HG03139 (cell line): ENCODE data around the gene TAF10.

Source experiments
- ATAC-seq: cut with Tn5 transposase; IDR thresholded peaks from one replicate; pipeline ENCODE4 v1.9.1; 2021; ENCODE audit not compliant: unreplicated experiment

The TAF10 gene

DNA sequence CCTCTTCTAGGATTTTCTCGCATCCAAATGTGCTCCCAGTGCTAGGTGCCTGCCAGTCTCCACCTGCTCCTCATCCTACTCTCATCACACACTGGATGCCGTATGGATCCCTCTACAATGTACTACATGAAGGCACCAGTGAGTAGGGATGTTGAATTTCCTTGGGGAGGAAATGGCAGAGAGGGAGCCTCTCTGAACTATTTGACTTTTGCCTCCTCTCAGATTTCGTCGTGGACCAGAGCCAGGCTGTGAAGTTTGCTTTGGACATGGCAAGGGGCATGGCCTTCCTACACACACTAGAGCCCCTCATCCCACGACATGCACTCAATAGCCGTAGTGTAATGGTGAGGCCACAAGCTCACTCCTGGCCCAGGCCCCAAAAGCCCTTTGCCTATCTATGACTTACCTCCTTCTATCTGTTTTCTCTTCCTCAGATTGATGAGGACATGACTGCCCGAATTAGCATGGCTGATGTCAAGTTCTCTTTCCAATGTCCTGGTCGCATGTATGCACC lies 2.5 kb downstream of the TAF10 start:
- ATAC-seq: no peak

DNA sequence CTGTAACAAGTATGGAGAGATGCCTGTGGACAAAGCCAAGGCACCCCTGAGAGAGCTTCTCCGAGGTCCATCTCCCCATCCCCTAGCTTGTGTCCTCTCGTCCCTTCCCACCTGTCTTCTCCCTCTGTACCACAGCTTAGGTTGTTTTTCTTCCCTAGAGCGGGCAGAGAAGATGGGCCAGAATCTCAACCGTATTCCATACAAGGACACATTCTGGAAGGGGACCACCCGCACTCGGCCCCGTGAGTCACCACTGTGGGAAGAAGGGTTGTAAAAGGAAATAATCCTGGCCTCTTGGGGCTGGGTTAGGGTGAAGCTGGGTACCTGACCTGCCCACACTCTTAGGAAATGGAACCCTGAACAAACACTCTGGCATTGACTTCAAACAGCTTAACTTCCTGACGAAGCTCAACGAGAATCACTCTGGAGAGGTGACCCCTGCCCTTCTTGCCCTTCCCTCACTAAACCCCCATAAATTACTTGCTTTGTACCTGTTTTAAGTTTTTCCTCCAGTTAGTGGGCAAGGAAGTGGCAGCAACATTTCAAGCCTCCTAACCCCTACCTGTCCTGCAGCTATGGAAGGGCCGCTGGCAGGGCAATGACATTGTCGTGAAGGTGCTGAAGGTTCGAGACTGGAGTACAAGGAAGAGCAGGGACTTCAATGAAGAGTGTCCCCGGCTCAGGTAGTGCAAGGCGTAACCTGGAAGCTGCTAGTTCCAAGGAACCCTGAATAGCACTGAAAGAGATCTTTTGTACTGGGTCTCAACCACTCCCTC lies 3.1 kb downstream of the TAF10 start:
- no peak for ATAC-seq

DNA sequence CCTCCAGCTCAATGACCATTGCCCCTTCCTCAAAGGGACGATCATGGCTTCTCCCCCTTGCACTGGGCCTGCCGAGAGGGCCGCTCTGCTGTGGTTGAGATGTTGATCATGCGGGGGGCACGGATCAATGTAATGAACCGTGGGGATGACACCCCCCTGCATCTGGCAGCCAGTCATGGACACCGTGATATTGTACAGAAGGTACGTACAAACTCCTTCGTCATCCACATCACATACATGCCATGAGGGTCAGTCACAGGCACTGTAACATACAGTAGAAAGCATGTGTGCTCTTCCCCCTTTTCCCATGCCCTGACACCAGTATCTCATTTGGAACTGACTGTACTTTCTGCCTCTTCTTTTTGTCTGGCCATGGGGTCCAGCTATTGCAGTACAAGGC lies 4.0 kb downstream of the TAF10 start:
- ATAC-seq: no peak

DNA sequence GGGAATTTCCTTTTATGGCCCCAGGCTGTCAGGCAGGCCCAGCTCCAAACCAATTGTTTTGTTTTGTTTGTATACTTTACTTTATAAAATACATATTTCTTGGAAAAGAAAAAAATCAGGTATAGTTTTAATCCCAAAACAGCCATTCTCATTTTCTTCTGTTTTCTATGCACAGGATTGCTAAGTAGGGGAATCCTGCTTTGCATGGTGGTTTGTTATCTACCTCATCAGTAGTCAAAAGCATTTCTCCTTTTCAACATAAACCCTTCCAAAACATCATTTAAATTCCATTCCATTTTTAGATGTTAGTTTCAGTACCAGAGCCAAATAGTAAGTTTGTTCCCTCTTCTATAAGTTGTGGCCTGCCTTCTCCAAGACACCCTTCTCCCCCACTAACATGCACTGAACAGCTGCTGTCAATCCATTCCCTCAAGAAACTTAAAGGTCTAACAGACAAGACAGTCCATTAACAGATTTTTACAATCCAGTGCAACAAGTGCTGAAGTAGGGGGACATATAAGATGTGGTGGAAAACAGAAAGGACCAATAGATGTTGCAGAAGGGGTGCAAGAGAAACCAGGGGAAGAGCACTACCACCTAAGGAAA lies 4.7 kb downstream of the TAF10 start:
- no peak for ATAC-seq

DNA sequence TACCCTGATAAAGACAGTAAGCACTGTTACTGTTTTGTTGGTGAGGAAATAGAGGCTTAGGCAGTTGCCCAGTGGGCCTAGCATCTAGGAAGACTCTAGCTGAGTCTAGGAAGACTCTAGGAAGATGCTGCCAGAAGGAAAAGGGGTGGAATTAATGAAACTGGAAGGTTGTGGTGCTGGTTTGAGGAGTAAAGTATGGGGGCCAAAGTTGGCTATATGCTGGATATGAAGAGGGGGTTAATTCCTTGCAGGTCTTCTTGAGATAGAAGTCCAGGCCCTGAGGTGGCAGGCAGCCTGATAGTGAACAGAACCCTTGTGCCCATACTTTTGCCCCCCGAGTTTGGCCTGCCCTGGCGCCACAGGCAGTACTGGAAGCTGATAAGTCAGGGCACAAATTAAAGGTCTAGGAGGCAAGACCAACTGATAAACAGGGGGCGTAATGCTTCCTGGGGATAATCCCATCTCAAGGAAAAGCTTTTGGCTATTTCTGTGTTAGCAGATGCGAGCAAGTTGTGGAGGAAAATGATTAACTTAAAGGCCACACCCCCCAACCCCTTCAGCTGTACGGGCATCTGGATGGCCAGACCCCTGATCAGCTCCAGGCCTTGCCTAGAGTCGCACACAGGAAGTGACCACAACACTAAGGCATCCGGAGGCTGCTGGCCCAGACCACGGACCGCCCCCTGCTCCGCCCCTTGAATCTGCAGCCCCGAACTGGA lies 5.4 kb downstream of the TAF10 start:
- ATAC-seq: peak; percentile 44

DNA sequence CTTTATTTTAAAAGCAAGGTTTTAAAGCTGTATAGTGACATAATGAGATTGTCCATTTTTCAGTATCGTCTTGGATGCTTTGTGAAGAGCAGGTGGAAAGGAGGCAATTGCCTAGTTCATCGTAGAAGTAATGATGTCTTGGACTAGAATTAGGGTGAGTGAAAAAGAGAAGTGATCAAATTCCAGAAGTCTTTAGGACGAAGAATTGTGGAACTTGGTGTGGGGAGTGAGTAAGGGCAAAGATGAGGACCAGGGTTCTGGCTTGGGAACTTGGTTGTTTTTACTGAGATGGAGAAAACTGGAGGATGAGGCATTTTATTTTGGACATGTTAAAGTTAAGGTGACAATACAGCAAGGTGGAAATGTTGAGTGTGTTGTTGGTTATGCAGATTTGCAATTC lies 7.2 kb downstream of the TAF10 start:
- ATAC-seq: no peak

DNA sequence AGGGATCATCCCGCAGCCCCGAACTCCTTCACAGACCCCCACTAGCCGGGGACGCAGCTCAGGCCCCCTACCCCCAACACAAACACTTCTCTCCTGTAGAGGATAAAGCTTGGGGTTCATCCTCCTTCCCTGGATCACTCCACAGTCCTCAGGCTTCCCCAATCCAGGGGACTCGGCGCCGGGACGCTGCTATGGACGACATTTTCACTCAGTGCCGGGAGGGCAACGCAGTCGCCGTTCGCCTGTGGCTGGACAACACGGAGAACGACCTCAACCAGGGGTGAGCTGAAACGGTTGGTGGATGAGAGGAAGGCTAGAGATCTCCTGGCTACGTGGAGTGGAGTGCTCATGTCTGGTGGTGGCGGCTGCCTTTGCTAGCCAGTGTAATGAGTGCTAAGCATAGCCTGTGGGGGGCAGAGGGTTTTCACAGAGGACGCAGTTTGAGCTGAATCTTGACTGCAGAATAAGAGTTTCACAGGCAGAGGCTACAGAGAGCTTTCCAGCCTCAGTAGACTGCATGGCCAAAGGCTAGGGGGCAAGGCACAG lies 7.9 kb downstream of the TAF10 start:
- ATAC-seq: peak; percentile 31

DNA sequence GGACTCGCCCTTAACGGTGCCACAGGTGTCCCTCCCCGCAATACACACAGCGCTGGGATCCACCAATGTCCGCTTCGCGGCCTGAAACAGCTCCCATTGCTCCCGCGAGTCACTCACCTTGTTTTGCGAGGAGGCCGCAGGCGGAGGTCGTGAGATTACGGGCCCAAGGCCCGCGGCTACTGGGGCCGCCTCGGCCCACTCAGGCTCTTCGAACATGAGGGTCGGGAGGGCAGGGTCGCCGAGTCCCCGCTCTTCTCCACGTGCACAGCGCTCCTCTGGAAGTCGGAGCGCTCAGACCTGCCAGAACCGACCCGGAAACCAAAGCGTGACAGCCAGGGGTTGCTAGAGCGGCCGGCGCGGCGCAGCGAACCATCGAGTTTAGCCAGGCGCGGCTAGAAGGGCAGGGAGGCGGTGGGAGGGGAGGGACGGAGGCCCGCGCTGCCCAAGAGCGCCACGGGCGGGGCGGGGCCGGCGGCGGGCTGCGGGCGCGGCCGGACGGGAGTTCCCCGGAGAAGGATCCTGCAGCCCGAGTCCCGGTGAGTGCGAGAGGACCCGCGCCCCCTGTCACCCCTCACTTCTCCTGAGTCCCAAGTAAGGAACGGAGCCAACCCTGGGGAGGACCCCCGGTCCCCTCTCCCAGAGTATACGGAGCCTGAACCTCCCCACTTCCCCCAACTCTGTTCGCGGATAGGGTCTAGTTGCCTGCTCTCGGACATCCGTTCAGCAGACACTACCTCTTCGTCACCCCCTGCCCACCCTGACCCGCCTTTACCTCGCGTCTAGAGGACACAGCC lies 8.5 kb downstream of the TAF10 start, which contains the start of the genes ILK and RRP8:
ILK (plus strand) TSS at position 488 of the 794 bp plus-strand sequence. CDS start 498 bp downstream, outside the sequence.
RRP8 (minus strand) TSS at position 330 of the 794 bp plus-strand sequence; CDS start at position 216, 114 bp downstream.
- peak; percentile 72 for ATAC-seq

DNA sequence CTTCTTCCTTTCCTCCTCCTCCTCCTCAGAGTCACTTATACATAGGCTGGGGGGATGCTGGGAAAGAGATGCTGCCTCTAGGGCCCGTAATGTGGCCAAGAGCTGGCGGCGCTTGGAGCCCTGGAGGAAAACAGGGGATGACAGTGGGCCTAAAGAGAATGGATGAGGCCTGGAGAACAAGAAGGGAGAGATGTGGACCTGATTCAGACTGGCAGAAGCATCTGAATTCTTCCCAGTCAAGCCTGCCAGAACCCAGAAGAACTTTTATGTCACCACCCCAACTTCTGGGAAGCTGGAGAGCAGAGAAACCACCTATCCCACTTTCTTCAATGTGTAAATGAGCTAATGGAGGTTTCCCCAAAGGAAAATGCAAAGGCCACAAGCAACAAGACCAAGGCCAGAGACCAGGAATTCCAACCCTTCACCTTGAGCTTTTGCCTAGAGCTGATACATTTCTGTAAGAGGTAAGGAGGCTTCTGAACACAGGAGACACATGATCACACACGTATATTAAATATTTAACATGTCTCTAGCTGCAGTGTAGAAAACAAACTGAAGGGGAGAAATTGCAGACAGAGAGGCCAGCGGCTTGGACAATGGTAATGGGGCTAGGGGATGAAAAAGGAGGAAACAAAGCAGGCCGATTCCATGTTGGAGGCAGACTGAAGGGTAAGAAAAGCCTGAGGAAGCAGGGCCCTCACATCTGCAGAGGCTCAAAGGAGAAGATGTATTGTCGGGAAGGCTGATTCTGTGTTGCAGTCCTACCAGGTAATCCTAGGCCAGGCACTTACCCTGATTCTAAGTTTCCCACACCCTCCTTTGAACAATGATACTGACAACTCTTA lies 9.7 kb downstream of the TAF10 start:
- ATAC-seq: no peak

DNA sequence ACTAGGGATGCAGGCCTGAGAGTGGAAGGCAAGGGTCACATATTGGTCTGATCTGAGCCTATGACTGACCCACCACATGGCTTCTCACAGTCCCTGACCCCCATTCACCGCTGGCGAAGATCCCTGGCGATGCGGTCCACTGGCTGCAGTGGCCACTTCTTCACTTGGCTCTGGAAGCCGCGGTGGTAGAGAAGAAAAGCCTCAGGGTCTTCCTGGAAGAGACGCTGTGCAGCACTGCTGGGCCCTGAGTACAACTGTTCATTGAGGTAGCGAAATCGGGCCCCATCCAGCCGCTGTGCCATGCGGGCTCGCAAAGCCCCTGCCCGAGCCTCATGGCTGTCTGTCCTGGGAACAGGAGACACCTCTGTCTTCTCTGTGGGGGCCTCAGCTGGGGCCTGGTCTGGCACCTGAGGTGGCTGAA lies 11.0 kb downstream of the TAF10 start:
- ATAC-seq: no peak

DNA sequence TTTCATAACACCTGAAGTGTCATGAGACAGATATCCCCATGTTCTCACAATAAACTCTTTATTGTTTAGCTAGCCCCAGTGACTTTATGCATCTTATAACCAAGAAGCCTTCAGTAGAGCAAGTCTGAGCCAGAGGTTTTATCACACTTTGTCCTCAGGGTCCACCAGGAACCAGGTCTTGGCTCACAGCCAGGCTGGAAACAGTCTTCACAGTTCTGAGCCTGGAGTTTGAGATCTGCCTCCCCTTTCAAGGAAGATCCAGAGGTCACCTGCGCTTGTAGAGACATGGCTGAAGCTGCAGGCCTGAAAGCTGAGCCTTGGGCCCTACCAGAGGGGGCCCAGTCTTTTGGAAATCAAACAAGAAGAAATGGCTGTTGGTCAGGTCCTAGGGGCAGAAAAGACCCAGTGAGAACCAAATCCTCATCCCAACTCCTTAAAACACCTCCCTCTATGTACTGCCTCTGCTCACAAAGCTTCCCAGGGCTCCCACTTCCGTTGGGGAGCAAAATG lies 12.1 kb downstream of the TAF10 start:
- ATAC-seq: no peak

DNA sequence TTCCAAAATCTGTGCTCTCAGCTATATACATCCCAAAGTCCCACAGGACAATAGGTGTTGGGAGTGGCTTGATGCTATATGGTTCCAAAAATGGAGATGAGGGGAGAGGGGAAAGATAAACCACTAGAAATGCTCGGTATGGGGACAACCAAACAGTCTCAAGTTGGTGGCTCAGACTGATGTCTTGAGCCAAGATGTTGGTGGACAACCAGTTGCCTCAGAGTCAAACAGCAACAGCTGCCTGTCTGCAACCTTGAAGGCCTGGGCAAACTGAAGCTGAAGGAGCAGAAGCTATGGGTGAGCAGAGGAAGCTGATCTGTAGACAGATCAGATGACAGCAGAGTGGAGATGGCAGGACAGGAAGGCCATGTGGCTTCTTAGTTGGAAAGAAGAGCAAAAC lies 12.6 kb downstream of the TAF10 start:
- no peak for ATAC-seq

DNA sequence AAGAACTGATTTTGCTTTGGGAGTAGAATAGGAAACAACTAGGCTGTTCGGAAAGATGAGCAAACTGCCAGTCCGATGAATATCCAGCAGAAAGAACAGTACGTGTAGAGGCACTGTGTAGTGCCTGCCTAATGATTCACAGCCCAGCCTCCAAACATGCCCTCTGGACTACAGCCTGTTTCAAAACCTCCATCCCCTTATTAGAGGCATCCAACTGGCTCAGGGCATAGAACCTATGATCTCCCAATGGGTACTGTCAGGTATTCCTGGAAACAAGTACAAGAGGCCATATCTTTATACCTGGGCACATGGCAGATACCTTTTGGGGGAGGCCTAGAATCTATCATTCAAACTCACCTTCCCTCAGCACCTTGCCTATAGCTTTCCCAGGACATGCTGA lies 13.5 kb downstream of the TAF10 start:
- no peak for ATAC-seq

DNA sequence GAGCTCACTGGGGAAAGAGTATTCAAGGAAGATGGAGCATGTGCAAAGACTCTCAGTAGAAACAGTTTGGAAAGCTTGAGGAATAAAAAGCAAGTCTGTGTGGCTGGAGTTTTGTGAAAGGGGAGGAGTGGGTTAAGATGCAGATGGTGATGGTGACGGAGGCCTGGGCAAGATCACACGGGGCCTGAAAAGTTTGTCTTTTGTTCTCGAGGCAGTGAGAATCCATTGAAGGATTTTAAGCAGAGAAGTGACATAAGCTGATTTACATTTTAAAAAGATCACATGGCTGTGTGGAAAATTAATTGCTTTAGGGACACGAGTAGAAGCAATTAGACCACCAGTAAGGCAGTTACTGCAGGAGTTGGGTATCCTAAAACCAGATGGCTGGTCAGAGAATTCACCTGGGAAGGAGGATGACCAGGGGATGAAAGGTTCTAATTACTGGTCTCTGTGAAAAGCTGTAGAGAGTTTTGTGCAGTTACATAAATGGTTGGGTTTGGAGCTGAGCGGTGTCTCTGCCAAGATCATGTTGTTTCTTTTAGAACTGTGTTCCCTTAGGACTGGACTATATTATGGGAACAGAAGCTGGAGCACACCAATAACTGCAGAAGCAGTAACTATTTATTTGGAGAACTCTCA lies 15.7 kb downstream of the TAF10 start:
- no peak for ATAC-seq

DNA sequence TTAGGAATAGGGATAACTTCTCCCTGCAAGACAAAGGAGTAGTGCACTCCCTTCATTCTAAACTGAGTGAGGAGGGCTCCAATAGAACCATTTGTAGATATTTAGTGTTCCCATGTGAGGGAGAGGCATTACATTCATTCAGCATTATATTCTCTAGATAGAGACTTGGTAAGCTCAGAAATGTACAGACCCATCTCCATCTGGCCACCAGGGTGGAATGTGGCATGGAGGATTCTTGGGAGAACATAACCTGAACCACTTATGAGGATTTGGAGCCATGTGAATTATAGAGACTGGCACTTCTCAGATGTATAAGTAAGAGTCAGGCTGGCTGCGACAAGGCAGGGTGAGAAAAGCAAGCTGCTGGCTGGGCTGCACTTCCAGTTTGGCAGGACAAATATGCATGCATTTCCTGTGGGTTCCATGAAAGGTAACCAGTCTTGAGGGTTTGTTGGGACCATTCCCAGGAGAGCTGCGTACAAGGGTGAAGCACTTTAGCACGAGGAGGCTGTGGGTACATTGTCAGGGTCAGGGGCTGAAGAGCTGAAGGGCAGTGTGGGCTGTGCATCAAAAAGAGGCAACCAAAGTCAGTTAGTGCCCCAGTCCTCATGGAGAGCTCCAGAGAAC lies 17.8 kb downstream of the TAF10 start:
- no peak for ATAC-seq

DNA sequence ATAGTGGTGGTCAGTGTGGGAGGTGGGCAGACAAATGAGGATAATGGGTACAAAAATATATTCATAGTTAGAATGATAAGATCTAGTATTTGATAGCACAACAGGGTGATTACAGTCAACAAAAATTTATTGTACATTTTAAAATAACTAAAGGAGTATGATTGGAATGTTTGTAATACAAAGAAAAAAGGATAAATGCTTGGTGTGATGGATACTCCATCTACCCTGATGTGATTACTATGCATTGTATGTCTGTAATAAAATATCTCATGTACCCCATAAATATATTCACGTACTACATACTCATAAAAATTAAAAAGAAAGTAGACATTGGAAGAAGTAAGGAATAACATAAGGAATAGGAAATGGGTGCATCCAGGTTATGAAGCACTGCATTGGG lies 24.0 kb downstream of the TAF10 start:
- no peak for ATAC-seq

DNA sequence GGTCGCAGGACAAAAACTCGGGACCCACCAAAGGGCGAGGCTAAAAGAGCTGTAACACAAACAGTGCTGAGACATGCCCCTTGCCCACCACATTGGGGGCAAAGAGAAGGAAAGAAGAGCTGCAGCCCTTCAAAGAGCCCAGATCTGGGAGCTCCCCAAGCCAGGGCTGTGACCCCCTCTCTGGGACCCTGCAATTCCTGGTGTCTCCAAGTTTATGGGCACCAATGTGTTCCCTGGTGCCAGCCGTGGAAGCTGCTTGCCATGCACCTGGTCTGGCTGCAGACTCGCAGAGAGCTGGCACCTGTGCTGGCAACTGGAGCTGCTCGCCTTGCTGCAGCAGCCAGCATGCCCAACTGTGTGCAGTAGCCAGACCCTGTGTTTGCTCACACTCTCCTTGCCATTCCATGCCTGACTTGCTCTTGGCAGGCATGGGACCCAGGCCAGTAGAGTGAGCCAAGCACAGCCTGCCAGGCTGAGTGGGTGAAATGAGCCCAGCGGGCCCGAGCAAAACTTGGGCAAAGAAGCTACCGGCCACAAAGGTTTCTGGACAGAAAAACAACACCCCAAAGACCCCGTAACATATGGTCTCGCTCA lies 24.6 kb downstream of the TAF10 start:
- ATAC-seq: no peak
